ENCODE measurements around the gene DVL3. TPM values are rescaled to one million over a fixed set of nuclear protein-coding genes. Genes with fewer than 3 reads are reported as not detected.
A peak's percentile ranks its signal among the peaks of the same experiment; 100 is the strongest.

Gene DVL3
- total and polyA plus RNA-seq, 2 donors from 2014 or later: 30.3 to 57.4 TPM

- Histone ChIP-seq H3K9ac (ENCODE audit: low read length in 3 of 3) (no peak overlapping the region), H3K4me3 (ENCODE audit: low read length in 3 of 3) (no peak overlapping the region), H3K4me1 (ENCODE audit: control insufficient read depth in 2 of 3, insufficient read depth in 2 of 3, low read depth in 1 of 3, low read length in 3 of 3) (peaks cover 0 to 23% (median 10%) of the 10 kb centered on the region in 3 donors), H3K9me3 (ENCODE audit: control insufficient read depth in 2 of 3, insufficient read depth in 1 of 3, low read length in 3 of 3) (no peaks in the 10 kb centered on the region), H3K27me3 (ENCODE audit: control insufficient read depth, insufficient read depth, low read length) (no peaks in the 10 kb centered on the region), H3K36me3 (ENCODE audit: control insufficient read depth in 2 of 3, insufficient read depth in 3 of 3, low read length in 3 of 3) (peaks cover 0 to 32% (median 14%) of the 10 kb centered on the region in 3 donors), H3K27ac (ENCODE audit: low read depth in 2 of 2, low read length in 2 of 2) (no peak overlapping the region)
- intact Hi-C loops (cut with DNase I): no loop called here
- DNase-seq: no peak
- FAIRE-seq: no peak
- TF ChIP-seq, protein P1, sequence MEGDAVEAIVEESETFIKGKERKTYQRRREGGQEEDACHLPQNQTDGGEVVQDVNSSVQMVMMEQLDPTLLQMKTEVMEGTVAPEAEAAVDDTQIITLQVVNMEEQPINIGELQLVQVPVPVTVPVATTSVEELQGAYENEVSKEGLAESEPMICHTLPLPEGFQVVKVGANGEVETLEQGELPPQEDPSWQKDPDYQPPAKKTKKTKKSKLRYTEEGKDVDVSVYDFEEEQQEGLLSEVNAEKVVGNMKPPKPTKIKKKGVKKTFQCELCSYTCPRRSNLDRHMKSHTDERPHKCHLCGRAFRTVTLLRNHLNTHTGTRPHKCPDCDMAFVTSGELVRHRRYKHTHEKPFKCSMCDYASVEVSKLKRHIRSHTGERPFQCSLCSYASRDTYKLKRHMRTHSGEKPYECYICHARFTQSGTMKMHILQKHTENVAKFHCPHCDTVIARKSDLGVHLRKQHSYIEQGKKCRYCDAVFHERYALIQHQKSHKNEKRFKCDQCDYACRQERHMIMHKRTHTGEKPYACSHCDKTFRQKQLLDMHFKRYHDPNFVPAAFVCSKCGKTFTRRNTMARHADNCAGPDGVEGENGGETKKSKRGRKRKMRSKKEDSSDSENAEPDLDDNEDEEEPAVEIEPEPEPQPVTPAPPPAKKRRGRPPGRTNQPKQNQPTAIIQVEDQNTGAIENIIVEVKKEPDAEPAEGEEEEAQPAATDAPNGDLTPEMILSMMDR (IDR thresholded peaks at IDR 0.05; ENCODE audit: borderline replicate concordance, extremely low read depth, insufficient read depth): no peak
Measured at GRCh38 chr3:184172681-184173373, 17.6 kb downstream of the DVL3 start.

- Histone ChIP-seq H3K36me3 (ENCODE audit: control insufficient read depth in 2 of 3, insufficient read depth in 3 of 3, low read length in 3 of 3) (peaks cover 0 to 31% (median 14%) of the 10 kb centered on the region in 3 donors), H3K9ac (ENCODE audit: low read length in 3 of 3) (no peak overlapping the region), H3K4me3 (ENCODE audit: low read length in 3 of 3) (no peak overlapping the region), H3K27me3 (ENCODE audit: control insufficient read depth, insufficient read depth, low read length) (no peaks in the 10 kb centered on the region), H3K4me1 (ENCODE audit: control insufficient read depth in 2 of 3, insufficient read depth in 2 of 3, low read depth in 1 of 3, low read length in 3 of 3) (peaks cover 0 to 28% (median 10%) of the 10 kb centered on the region in 3 donors), H3K27ac (ENCODE audit: low read depth in 2 of 2, low read length in 2 of 2) (no peak overlapping the region), H3K9me3 (ENCODE audit: control insufficient read depth in 2 of 3, insufficient read depth in 1 of 3, low read length in 3 of 3) (no peaks in the 10 kb centered on the region)
- no peak for FAIRE-seq
- TF ChIP-seq, protein P1 (IDR thresholded peaks at IDR 0.05; ENCODE audit: borderline replicate concordance, extremely low read depth, insufficient read depth): no peak
- DNase-seq: no peak
- intact Hi-C loops (cut with DNase I): no loop called here
Measured at GRCh38 chr3:184173374-184173722, 18.2 kb downstream of the DVL3 start.

- DNase-seq (no peak), FAIRE-seq (peak; percentile 3)
- intact Hi-C loops (cut with DNase I): no loop called here
- Histone ChIP-seq H3K4me1 (ENCODE audit: control insufficient read depth in 2 of 3, insufficient read depth in 2 of 3, low read depth in 1 of 3, low read length in 3 of 3) (peaks cover 0 to 28% (median 10%) of the 10 kb centered on the region in 3 donors), H3K9ac (ENCODE audit: low read length in 3 of 3) (no peak overlapping the region), H3K9me3 (ENCODE audit: control insufficient read depth in 2 of 3, insufficient read depth in 1 of 3, low read length in 3 of 3) (no peaks in the 10 kb centered on the region), H3K27me3 (ENCODE audit: control insufficient read depth, insufficient read depth, low read length) (no peaks in the 10 kb centered on the region), H3K4me3 (ENCODE audit: low read length in 3 of 3) (no peak overlapping the region), H3K36me3 (ENCODE audit: control insufficient read depth in 2 of 3, insufficient read depth in 3 of 3, low read length in 3 of 3) (peaks cover 0 to 31% (median 19%) of the 10 kb centered on the region in 3 donors), H3K27ac (ENCODE audit: low read depth in 2 of 2, low read length in 2 of 2) (no peak overlapping the region)
- TF ChIP-seq, protein P1 (IDR thresholded peaks at IDR 0.05; ENCODE audit: borderline replicate concordance, extremely low read depth, insufficient read depth): no peak
Measured at GRCh38 chr3:184174284-184174645, 19.1 kb downstream of the DVL3 start.

Data from kidney (tissue), 14 donors.